Smooth muscle cell (in vitro differentiated cells): ENCODE results near the gene AADAC. TPM values are rescaled to one million over a fixed set of nuclear protein-coding genes. Genes with fewer than 3 reads are reported as not detected.
"Not testable (repeated sequence)": the region's sequence is repeated elsewhere in the genome, so short reads cannot be mapped to it uniquely, and the experiment has no call there.

ENCODE experiments used
- DNase-seq: peaks from one replicate; lab custom pipeline; 2025; ENCODE audit not compliant: unreplicated experiment; lab: John Stamatoyannopoulos, UW
- H2AFZ ChIP-seq: fragments of 200-600 bp; sonication (generic); 2 replicates; pipeline ENCODE4 v1.6.0; 2016; ENCODE audit warnings: antibody characterized with exemption, low read depth, mild to moderate bottlenecking
- H3F3A ChIP-seq: fragments of 200-600 bp; sonication (generic); 2 replicates; pipeline ENCODE4 v1.6.0; 2017; ENCODE audit warnings: antibody characterized with exemption, low read depth
- H3K27ac ChIP-seq: fragments of 200-600 bp; sonication (generic); 2 replicates; pipeline ENCODE4 v1.5.1; 2016; ENCODE audit warnings: low read depth, mild to moderate bottlenecking
- H3K27me3 ChIP-seq: fragments of 200-600 bp; sonication (generic); 2 replicates; pipeline ENCODE4 v1.6.1; 2016; ENCODE audit warnings: low read depth, mild to moderate bottlenecking
- H3K36me3 ChIP-seq: fragments of 200-600 bp; sonication (generic); 2 replicates; pipeline ENCODE4 v1.5.1; 2016; ENCODE audit warnings: low read depth
- H3K4me1 ChIP-seq: fragments of 200-600 bp; sonication (generic); 2 replicates; pipeline ENCODE4 v1.5.1; 2016; ENCODE audit warnings: low read depth
- H3K4me2 ChIP-seq: fragments of 200-600 bp; sonication (generic); 2 replicates; pipeline ENCODE4 v1.6.0; 2016; ENCODE audit warnings: mild to moderate bottlenecking
- H3K4me3 ChIP-seq: fragments of 200-600 bp; sonication (generic); 2 replicates; pipeline ENCODE4 v1.5.1; 2016; ENCODE audit warnings: mild to moderate bottlenecking
- H3K79me2 ChIP-seq: fragments of 200-600 bp; sonication (generic); 2 replicates; pipeline ENCODE4 v1.6.0; 2016; ENCODE audit warnings: low read depth, mild to moderate bottlenecking
- H3K9ac ChIP-seq: fragments of 200-600 bp; sonication (generic); 2 replicates; pipeline ENCODE4 v1.6.0; 2016; ENCODE audit warnings: low read depth
- H3K9me3 ChIP-seq: fragments of 200-600 bp; sonication (generic); replicated peaks from 2 replicates; pipeline ENCODE4 v1.5.1; 2016; ENCODE audit warnings: low read depth
- H4K20me1 ChIP-seq: fragments of 200-600 bp; sonication (generic); 2 replicates; pipeline ENCODE4 v1.6.0; 2016; ENCODE audit warnings: low read depth
- WGBS: methylation state at CpG from one replicate; pipeline ENCODE4 v1.1.7; 2016; ENCODE audit warnings: low lambda C conversion rate; 5-methylcytosine and 5-hydroxymethylcytosine counted together
- polyA plus RNA-seq: library from polyadenylated mRNA; unstranded; fragments of >200 nt; fragmentation: Nextera tagmentation; extraction: Ambion mirVana; gene quantifications from 2 replicates; pipeline ENCODE4 v1.2.1, GENCODE V29; 2016
- total RNA-seq: library from RNA; depleted of rRNA; stranded (reverse); fragments of >200 nt; gene quantifications from 2 replicates; pipeline ENCODE4 v1.2.3, GENCODE V29; 2014
- TF ChIP-seq, protein P1 (sequence below): fragments of 200-600 bp; sonication (generic); IDR thresholded peaks from 2 replicates; pipeline ENCODE4 v1.5.1; 2017; ENCODE audit warnings: borderline replicate concordance, mild to moderate bottlenecking, antibody characterized with exemption; ENCODE audit not compliant: insufficient read depth, poor library complexity, severe bottlenecking

AADAC gene, protein sequence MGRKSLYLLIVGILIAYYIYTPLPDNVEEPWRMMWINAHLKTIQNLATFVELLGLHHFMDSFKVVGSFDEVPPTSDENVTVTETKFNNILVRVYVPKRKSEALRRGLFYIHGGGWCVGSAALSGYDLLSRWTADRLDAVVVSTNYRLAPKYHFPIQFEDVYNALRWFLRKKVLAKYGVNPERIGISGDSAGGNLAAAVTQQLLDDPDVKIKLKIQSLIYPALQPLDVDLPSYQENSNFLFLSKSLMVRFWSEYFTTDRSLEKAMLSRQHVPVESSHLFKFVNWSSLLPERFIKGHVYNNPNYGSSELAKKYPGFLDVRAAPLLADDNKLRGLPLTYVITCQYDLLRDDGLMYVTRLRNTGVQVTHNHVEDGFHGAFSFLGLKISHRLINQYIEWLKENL
- total RNA-seq: 0.54 and 0.58 TPM in 2 replicates
- polyA plus RNA-seq: 0.67 TPM in 1 of 2 replicates, not detected in the other

DNA sequence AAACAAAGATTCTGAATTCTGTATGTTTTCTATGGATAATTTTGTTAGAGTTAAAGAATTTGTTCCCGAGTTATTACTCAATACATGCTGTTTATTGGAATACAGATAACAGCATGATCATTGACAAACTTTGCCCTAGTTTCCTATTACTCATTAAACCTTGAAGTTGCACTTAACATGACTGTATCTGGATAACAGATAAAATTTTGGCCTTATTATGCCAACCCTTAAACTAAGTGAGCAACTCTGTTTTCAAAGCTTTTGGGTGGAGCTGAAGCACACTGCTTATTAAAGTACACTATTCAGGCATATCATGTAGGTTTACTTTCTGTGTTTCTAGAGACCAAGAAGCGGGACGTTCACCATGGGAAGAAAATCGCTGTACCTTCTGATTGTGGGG is at the start of gene AADAC:
TSS of gene AADAC (plus strand) at position 318 of the 400 bp plus-strand sequence. CDS start at position 365, 47 bp downstream.
- Histone ChIP-seq H4K20me1 (no peaks in the 10 kb centered on the region), H3F3A (no peaks in the 10 kb centered on the region), H3K9ac (no peak within 1 kb of the TSS), H3K4me3 (no peak within 1 kb of the TSS), H3K9me3 (no peaks in the 10 kb centered on the region), H3K27ac (no peak within 1 kb of the TSS), H3K27me3 (no peaks in the 10 kb centered on the region), H3K79me2 (no peaks in the 10 kb centered on the region), H3K4me2 (no peak within 1 kb of the TSS), H3K36me3 (no peaks in the 10 kb centered on the region), H2AFZ (no peak within 1 kb of the TSS), H3K4me1 (no peaks in the 10 kb centered on the region)
- WGBS: 82% methylated on average over 4 of the region's 4 CpGs
- DNase-seq: no peak
- TF ChIP-seq, protein P1, sequence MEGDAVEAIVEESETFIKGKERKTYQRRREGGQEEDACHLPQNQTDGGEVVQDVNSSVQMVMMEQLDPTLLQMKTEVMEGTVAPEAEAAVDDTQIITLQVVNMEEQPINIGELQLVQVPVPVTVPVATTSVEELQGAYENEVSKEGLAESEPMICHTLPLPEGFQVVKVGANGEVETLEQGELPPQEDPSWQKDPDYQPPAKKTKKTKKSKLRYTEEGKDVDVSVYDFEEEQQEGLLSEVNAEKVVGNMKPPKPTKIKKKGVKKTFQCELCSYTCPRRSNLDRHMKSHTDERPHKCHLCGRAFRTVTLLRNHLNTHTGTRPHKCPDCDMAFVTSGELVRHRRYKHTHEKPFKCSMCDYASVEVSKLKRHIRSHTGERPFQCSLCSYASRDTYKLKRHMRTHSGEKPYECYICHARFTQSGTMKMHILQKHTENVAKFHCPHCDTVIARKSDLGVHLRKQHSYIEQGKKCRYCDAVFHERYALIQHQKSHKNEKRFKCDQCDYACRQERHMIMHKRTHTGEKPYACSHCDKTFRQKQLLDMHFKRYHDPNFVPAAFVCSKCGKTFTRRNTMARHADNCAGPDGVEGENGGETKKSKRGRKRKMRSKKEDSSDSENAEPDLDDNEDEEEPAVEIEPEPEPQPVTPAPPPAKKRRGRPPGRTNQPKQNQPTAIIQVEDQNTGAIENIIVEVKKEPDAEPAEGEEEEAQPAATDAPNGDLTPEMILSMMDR: no peak

DNA sequence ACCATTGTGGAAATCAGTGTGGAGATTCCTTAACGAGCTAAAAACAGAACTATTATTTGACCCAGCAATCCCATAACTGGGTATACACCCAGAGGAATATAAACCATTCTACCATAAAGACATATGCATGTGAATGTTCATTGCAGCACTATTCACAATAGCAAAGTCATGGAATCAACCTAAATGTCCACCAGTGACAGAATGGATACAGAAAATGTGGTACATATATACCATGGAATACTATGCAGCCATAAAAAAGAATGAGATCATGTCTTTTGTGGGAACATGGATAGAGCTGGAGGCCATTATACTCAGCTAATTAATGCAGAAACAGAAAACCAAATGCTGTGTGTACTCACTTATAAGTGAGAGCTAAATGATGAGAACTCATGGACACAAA is 49.2 kb upstream of the AADAC start:
- not testable (repeated sequence) for DNase-seq, H3K9me3 ChIP-seq, H3K4me3 ChIP-seq, H3K36me3 ChIP-seq, H3K9ac ChIP-seq, H3K79me2 ChIP-seq, H3K27me3 ChIP-seq, H2AFZ ChIP-seq, H4K20me1 ChIP-seq, H3K27ac ChIP-seq, H3K4me1 ChIP-seq, H3K4me2 ChIP-seq, H3F3A ChIP-seq
- 74% methylated on average over 1 of the region's 1 CpG for WGBS

DNA sequence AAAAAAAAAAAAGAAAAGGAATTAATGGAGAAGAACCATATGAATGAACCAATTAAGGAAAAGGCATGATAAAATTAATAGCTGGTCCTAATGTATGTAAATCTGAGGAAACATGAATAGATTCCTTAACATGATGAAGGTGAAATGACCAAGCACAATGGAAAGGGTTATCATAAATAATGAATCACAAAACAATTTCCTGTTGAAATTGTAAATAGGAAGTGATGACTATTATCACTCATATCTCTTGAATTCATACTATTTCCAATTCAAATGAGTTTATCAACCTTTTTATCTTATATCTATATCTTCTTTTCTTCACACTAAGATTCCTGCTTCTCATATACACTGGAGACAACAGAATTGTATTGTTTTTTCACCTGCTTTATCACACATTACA is 48.2 kb upstream of the AADAC start:
- no peaks in the 10 kb centered on the region for H4K20me1 ChIP-seq
- no peak overlapping the region for H3K4me2 ChIP-seq
- no peak overlapping the region for H3K9ac ChIP-seq
- H3K4me3 ChIP-seq: no peak overlapping the region
- TF ChIP-seq, protein P1: no peak
- no peak overlapping the region for H2AFZ ChIP-seq
- H3K36me3 ChIP-seq: no peaks in the 10 kb centered on the region
- no peak for DNase-seq
- H3K9me3 ChIP-seq: no peaks in the 10 kb centered on the region
- H3K27ac ChIP-seq: no peak overlapping the region
- no peaks in the 10 kb centered on the region for H3F3A ChIP-seq
- no peaks in the 10 kb centered on the region for H3K4me1 ChIP-seq
- no peaks in the 10 kb centered on the region for H3K79me2 ChIP-seq
- H3K27me3 ChIP-seq: no peaks in the 10 kb centered on the region

DNA sequence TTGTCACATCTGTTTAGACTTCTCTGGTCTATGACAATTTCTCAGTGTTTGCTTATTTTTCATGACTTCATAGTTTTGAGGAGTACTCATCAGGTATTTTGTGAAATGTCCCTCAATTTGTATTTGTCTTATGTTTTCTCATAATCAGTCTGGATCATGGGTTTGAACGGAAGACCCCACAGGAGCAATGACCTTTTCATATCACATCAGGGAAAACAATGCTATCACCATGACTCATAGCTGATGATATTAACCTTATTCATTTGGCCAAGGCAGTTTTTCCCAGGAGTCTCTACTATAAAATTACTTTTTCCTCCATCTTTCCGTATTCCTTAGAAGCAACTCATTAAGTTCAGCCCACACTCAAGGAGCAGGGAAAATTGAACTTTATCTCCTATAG is 47.5 kb upstream of the AADAC start:
- no peaks in the 10 kb centered on the region for H3K27me3 ChIP-seq
- 77% methylated on average over 2 of the region's 2 CpGs for WGBS
- DNase-seq: no peak

More for the DNA sequence above, 47.5 kb upstream of the AADAC start:
- H4K20me1 ChIP-seq: no peaks in the 10 kb centered on the region
- no peak overlapping the region for H3K4me2 ChIP-seq
- no peak overlapping the region for H3K4me3 ChIP-seq
- no peaks in the 10 kb centered on the region for H3K9me3 ChIP-seq
- H3K36me3 ChIP-seq: no peaks in the 10 kb centered on the region
- TF ChIP-seq, protein P1: no peak
- no peaks in the 10 kb centered on the region for H3K79me2 ChIP-seq
- no peaks in the 10 kb centered on the region for H3K4me1 ChIP-seq
- H3K27ac ChIP-seq: no peak overlapping the region
- H3K9ac ChIP-seq: no peak overlapping the region
- H3F3A ChIP-seq: no peaks in the 10 kb centered on the region
- no peak overlapping the region for H2AFZ ChIP-seq
